GM21390 (cell line): ENCODE data around the gene TMEM238.
"Not testable (repeated sequence)": the region's sequence is repeated elsewhere in the genome, so short reads cannot be mapped to it uniquely, and the experiment has no call there.

ENCODE experiments used
- ATAC-seq: cut with Tn5 transposase; IDR thresholded peaks from one replicate; pipeline ENCODE4 v1.9.1; 2021; ENCODE audit not compliant: unreplicated experiment

The TMEM238 gene, protein sequence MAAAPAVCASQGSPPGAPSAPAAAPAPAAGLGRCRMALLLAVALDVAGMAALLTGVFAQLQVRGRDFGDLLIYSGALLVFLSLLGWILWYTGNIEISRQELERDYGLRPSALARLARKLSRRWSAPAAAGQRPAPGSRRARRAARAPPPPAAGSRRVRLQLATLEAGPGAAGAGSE

DNA sequence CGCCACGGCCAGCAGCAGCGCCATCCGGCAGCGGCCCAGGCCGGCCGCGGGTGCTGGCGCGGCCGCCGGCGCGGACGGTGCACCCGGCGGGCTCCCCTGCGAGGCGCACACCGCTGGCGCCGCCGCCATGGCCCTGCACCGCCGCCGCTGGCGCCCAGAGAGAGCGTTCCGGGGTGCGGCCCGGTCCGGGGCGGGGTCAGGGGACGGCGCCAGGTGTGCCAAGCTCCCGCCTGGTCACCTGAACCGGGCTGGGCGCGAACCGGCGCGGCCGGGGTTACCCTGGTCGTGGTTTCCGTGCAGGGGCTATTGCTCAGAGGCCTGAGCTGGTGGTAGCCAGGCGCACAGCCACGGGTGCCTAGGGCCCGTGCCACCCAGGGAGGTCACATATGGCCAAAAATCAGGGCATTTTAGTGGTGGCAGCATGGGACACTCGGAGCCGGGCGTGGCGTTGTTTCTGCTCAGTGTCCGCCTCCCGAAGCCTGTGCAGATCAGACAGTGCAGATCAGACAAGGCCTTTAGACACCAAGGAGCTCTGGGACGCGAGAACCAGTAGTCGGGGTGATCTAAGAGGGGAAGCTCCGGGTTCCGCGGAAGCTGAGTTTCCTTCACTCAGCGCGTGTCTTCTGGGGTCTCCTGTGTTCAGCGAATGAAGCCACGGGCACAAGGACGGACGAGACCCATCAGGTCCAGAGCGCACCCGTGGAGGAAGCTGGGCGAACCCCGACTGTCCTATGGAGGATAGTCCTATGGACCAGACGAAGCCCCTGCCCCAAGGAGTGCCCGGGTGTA is at the start of gene TMEM238:
TSS of gene TMEM238 (minus strand) at position 162 of the 789 bp plus-strand sequence. CDS start at position 129, 33 bp downstream.
- no peak for ATAC-seq

- no peak for ATAC-seq
Observed at GRCh38 chr19:55433292-55433691, 49.2 kb upstream of the TMEM238 start.

DNA sequence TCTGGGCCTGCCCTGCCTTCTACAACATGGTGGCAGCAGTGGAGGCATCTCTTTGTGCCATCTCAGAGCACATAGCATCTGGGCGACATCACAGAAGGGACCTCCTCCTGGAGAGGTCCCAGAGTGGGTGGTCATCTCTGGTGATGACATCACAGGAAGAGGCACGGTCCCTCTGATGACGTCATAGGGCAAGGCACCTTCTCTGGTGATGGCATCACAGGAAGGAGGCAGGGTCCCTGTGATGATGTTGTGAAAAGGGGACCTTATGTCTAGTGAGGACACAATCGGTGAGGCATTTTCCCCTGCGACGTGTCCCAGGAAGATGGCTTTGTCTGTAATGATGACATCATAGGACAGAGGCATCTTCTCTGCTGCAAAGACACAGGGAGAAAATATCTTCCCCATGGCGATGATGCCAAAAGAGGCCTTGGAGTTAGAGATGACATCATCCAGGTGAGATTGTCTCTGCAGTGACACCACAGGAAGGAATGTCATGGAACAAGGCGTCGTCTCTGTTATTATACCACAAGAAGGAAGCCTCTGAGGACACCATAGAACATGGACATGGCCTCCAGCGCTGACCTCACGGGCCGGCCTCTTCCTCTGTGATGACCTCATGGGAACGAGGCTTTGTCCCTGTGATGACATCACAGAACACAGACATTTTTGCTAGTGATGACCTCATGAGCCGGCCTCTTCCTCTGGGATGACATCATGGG is 48.3 kb upstream of the TMEM238 start:
- no peak for ATAC-seq

DNA sequence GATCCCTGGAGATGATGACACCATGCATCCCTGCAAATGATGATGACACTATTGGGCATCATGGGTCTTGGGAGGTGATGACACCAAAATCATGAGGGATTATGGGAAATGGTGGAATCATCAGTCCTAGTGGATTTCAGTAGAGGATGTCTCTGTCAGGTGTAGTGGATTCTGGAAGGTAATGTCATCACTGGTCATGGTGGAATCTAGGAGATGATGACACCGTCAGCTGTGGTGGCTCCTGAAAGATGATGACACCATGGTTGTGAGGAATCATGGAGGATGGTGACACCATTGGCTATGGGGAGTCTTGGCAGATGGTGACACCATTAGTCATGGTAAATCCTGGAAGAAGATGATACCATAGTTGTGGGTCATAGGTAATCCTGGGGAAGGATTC is 47.1 kb upstream of the TMEM238 start:
- ATAC-seq = no peak

- ATAC-seq = no peak
Observed at GRCh38 chr19:55426042-55426441, 42.0 kb upstream of the TMEM238 start.

DNA sequence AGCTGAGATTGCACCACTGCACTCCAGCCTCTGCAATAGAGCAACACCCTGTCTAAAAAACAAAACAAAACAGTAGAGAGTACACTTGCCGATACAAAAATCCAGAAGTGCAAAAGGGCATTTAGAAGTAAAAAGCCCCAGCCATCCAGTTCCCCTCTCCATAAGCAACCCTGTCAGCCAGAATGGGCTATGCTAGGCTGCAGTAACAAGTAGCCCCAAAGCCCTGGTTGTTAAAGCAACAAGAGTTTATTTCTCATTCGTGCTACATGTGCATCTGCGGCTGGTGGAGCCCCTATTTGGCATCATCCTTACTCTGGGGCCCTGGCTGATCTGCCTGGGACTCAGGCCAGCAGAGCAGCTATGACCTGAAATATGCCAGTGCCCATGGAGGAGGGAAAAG is 40.4 kb upstream of the TMEM238 start:
- ATAC-seq = no peak

DNA sequence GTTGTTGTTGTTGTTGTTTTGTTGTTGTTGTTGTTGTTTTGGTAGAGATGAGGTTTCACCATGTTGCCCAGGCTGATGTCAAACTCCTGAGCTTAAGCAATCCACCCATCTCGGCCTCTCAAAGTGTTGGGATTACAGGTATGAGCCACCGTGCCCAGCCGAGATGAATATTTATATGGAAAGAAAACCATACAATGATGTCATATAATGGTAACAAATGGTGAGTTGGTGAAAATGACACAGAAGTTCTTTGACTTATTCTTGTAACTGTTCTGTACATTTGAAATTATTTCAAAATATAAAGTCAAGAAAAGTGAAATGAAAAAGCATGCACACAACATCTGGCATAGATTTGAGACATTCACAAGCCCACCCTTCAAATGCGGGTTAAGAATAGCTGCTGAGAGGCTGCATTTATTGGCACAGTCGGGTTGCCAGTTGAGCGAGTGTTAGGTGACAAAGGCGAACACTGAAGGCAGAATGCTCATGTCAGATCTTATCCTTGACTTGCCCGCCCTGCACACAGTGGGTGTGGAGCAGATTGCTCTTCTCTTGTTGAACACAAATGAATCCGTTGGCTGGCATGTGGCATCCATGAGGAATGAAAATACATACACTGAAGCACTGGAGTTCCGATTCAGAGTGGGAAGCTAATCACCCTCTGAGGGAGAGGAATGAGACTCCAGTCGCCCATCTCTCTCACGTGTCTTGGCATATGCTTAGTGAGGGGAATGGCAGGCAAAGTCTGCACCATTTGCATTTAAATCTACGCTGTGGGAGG is 39.3 kb upstream of the TMEM238 start:
- no peak for ATAC-seq

GRCh38 chr19:55421281-55421680 is 37.2 kb upstream of the TMEM238 start:
- ATAC-seq = not testable (repeated sequence)

DNA sequence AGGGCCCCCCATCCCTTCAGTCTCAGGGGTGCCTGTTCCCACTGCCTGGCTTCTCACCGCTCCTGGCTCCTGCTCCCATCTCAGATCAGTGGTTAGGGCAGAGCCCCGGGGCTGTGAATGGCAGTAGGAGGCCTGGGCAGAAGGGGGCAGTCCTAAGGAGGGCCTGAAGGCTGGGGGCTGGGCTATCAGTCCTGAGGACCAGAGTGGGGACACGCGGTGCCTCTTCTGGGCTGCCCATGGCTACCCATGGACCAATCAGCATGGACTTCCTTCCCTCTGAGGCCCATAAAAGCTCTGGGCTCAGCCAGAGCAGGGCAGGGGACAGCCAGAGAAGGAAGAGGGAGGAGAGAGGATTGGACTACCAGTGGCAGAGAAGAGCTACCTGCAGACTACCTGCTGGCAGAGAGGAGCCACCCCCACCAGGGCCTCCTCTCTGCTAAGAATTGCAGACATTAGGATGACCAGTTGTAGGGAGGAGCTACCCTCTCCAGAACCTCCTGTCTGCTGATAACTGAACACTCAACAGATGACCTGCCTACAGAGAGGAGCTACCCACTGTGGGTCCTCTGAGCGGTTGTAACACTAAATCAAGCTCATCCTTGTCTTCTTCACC is 35.6 kb upstream of the TMEM238 start:
- no peak for ATAC-seq

- no peak for ATAC-seq
Observed at GRCh38 chr19:55419103-55419502, 35.0 kb upstream of the TMEM238 start.

GRCh38 chr19:55418185-55418584 is 34.1 kb upstream of the TMEM238 start:
- ATAC-seq = no peak

- ATAC-seq = no peak
Observed at GRCh38 chr19:55410168-55410567, 26.1 kb upstream of the TMEM238 start.

- ATAC-seq = not testable (repeated sequence)
Observed at GRCh38 chr19:55409179-55409578, 25.1 kb upstream of the TMEM238 start.

GRCh38 chr19:55408533-55408872 is 24.4 kb upstream of the TMEM238 start:
- no peak for ATAC-seq

DNA sequence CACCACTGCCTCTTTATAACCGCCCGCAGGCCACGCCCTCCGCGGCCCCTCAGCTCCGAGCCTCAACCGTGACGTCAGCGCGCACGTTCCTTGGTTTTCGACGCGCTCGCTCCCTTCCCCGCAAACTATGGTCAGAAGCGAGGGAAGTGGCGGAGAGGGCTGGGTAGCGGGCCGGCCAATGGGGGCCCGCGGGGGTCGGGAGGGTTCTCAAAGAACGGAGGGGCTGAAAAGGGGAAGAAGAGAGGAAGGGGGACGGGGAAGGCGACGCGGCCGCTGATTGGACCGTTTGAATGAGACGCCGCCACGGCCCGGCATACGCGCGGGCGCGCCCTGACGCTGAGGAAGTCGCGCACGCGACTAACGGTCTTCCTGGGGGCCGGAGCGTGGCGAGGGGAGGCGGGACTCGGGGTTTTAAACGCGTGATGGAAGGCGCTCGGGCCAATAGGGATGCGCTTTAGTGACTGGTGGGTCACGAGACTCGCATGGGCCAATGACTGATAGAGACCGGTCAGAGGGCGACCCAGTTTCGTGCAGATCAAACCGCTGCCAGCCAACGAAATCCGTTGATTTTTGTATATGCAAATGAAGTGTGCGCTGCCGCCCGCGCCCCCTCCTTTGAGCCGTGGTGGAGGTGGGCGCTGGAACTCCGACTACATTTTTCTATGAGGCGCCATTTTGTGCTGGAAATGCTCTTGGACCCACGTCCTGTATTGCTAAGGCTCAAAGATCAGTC is 23.9 kb upstream of the TMEM238 start:
- ATAC-seq = peak; percentile 80

- ATAC-seq = peak; percentile 17
Observed at GRCh38 chr19:55407550-55407799, 23.4 kb upstream of the TMEM238 start, which contains the start of gene UBE2S. TSS of gene UBE2S (minus strand) at chr19:55407788. CDS start at chr19:55407589, 199 bp downstream.

- no peak for ATAC-seq
Observed at GRCh38 chr19:55406826-55407549, 22.9 kb upstream of the TMEM238 start.

- no peak for ATAC-seq
Observed at GRCh38 chr19:55406091-55406825, 22.2 kb upstream of the TMEM238 start.

GRCh38 chr19:55405638-55406037 is 21.5 kb upstream of the TMEM238 start:
- no peak for ATAC-seq
